Astrocyte of the cerebellum (primary cell): ENCODE measurements around the gene ZFX.
"Not testable (repeated sequence)": the region's sequence is repeated elsewhere in the genome, so short reads cannot be mapped to it uniquely, and the experiment has no call there.

Experiments used
- DNase-seq: peaks from one replicate; pipeline ENCODE4 v3.0.0-alpha.2; 2011; ENCODE audit warnings: low read depth
- H3K4me3 ChIP-seq: 2 replicates; pipeline ENCODE4 v1.5.1; 2011; ENCODE audit warnings: mild to moderate bottlenecking, low read depth, low read length, moderate library complexity
- in situ Hi-C: cut with HindIII; loops from 2 replicates; pipeline ENCODE4 v1.10.0; 2017; ENCODE audit warnings: low sequenced_read_pairs
- TF ChIP-seq, protein P1 (sequence below): IDR thresholded peaks from 2 replicates; pipeline ENCODE4 v1.5.1; 2012; ENCODE audit warnings: low read length, low read depth, moderate library complexity, mild to moderate bottlenecking; ENCODE audit errors: missing control alignments

The ZFX gene

DNA sequence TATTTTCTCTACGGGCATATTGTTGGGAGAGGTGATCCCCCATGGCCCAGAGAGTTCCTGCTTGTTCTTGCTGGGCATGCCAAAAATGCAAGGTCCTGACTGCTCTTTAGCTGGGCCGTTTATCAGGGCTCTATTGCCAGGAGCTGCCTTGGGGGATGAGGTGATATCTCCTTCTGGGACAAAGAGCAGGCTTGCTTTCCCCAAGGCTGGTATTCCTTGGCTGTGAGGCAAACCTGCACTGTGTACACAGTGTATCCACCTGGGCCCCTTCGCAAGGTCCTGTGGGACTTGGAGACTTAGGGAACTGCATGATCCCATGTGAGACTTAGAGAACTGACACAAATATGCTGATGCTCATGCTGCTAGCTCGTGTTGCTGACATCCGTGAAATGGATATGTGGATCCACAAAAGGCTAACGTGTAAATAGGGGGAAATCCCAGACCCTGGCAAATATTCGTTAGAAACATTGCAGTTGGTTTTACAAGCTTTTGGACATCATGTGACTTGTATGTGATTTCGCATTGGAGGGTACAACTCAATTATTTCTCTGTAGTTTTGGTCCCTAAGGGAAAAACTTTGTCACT is 24.4 kb upstream of the ZFX start:
- TF ChIP-seq, protein P1, sequence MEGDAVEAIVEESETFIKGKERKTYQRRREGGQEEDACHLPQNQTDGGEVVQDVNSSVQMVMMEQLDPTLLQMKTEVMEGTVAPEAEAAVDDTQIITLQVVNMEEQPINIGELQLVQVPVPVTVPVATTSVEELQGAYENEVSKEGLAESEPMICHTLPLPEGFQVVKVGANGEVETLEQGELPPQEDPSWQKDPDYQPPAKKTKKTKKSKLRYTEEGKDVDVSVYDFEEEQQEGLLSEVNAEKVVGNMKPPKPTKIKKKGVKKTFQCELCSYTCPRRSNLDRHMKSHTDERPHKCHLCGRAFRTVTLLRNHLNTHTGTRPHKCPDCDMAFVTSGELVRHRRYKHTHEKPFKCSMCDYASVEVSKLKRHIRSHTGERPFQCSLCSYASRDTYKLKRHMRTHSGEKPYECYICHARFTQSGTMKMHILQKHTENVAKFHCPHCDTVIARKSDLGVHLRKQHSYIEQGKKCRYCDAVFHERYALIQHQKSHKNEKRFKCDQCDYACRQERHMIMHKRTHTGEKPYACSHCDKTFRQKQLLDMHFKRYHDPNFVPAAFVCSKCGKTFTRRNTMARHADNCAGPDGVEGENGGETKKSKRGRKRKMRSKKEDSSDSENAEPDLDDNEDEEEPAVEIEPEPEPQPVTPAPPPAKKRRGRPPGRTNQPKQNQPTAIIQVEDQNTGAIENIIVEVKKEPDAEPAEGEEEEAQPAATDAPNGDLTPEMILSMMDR, result no peak
- in situ Hi-C loops, result no loop called here
- H3K4me3 ChIP-seq, result no peak overlapping the region
- no peak for DNase-seq

DNA sequence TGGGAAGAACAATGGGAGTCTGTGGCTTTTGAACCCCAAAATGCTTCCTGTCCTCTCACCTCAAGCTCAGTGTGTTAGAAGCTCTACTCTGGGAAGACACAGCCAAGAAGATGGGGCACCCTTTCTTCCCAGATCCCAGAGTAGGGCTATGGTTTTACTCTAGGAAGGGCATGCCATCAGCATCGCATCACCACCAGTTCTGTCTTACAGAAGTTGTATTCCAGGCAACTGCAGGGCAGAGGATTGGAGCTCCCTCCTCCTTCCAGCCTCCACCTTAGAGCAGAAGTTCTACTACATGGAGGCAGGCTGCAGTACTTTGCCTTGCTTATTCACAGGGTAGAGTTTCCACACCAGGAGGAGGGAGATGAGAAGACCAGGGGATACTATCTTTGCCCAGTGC is 18.1 kb upstream of the ZFX start:
- no peak for DNase-seq
- in situ Hi-C loops, result no loop called here
- no peak overlapping the region for H3K4me3 ChIP-seq
- TF ChIP-seq, protein P1, result no peak

DNA sequence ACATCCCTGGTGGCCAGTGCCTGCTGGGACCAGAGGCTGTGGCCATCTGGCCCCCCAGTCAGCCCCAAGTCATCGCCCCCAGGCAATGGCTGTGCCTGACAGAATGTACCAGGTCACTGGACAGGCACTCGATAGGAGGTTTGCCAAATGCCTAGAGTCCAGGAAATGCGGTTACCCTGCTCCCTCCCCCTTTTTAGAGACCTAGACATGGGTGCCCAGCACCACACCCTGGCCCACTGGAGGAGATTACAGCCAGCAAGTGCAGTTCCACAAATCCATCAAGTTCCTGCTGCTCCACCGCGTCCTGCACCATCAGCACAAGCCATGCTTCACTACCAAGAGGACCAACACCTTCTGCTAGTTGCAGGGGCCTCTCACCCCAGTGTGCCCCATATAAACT is 16.2 kb upstream of the ZFX start:
- H3K4me3 ChIP-seq, result no peak overlapping the region
- DNase-seq, result no peak
- in situ Hi-C loops, result no loop called here
- TF ChIP-seq, protein P1, result no peak

DNA sequence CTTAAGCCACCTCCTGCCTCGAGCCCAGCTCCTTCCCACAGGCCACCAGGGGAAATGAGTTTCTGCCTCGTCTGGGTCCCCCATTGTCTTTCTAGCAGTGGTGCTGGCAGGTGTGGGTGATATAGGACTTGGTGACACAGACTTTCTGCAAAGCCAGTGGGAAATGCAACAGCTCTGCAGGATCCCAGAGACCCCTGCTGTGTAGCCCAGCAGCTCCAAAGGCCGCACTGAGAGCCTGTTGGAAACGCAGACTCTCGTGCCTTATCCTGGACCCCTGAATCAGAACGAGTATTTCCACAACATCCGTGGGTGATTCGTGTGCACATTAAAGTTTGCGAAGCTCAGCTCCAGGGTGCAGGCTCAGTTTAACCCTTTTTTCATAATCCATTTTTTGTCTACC is 13.8 kb upstream of the ZFX start:
- H3K4me3 ChIP-seq, DNase-seq, in situ Hi-C loops: not testable (repeated sequence)

DNA sequence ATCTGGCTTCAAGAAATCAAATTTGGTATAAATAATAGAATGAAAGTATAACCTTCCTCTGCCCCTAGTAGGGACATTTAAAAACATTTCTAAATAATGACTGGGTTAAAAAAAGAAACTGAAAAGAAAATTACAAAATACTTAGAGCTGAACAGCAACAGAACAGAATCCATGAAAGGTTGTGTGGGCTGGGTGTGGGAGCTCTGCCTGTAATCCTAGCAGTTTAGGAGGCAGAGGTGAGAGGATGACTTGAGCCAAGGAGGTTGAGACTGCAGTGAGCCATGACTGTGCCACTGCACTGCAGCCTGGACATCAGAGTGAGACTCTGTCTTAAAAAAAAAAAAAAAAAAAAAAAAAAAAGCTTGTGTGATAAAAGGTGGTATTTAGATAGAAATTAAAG is 12.3 kb upstream of the ZFX start:
- TF ChIP-seq, protein P1, result no peak
- H3K4me3 ChIP-seq, result no peak overlapping the region
- no peak for DNase-seq
- in situ Hi-C loops, result no loop called here

DNA sequence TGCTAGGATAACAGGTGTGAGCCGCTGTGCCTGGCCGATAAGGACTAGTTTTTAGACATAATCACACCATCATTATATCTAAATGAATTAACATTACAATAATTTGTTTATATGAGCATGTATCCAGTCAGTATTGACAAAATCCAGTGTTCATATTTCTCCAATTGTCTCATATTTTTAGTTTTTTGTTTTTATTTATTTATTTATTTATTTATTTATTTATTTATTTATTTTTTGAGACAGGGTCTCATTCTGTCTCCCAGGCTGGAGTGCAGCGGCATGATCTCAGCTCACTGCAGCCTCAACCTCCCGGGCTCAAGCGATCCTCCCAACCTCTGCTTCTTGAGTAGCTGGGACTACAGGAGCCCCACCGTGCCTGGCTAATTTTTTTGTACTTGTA is 5.5 kb upstream of the ZFX start:
- DNase-seq, H3K4me3 ChIP-seq, in situ Hi-C loops: not testable (repeated sequence)

DNA sequence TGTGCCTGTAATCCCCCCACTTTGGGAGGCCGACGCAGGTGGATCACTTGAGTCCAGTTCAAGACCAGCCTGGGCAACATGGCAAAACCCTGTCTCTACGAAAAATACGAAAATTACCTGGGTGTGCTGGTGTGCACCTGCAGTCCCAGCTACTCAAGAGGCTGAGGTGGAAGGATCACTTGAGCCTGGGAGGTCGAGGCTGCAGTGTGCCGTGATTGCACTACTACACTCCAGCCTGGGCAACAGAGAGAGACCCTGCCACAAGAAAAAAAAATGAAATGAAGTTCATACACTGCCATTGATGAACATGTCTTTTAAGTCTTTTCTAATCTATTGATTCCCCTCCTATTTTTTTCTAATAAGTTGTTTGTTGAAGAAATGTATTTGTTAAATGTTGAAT is 5.0 kb upstream of the ZFX start:
- DNase-seq, result no peak
- H3K4me3 ChIP-seq, result no peak overlapping the region
- in situ Hi-C loops, result no loop called here
- TF ChIP-seq, protein P1, result no peak
